ENCODE results near the gene IFI27.

IFI27 gene

DNA sequence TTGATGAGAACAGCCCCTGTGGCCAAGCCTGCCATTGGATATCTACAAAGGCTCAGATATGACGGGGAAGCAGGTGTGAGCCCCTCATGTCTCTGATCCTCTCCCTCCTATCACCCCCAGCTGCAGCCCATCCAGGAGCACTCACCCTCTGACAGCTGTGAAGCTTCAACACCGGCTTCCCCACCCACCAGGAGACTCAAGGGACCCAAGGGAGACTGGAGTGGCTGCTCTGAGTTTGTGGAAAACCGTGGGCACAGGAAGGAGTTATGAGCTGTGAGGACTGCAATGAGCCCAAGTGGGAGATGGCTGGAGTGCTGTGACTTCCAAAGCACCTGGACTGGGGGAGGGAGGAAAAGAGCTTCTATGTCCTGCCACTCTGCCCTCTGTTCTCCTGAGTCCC, 10.9 kb downstream of the IFI27 start:
- Histone ChIP-seq H3K4me3 (no peak overlapping the region), H3K27ac (no peak overlapping the region)

DNA sequence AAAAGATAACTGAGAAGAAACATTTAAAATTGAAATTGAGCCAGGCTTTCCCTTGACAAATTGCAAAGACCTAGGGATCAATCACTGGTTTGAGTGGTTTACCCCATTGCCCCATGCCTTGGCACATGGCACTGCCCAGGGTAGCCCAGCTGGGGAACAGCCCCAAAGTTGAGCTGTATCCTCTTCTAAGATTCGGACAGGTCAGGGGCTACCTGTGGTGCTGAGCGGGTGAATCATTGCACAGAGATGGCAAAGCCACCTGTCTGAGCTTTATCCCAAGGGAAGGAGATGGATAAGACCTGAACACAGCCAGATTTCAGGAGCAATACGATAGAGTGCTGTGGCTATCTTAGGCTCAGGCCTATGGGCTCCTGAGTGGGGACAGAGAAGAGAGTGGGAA, 11.9 kb downstream of the IFI27 start:
- Histone ChIP-seq H3K27ac (no peak overlapping the region), H3K4me3 (no peak overlapping the region)

DNA sequence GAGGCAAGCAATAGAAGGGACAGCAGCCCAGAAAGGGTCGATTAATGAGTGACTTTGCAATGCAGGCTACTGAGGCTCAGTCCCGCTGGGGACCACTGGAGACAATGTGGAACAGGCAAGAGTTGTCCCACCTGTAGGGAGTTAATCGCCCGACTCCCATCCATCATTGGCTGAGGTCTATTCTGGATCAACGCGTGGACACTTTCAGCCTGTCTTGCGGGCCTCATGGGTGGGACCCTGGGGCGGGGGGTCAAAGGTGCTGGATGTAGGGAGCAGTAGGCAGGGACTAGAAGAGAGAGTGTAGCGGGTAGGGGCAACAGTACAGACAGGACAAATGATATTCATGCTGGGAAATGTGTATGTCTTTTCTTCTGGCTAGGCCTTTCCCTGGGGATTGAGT, 12.8 kb downstream of the IFI27 start:
- Histone ChIP-seq H3K4me3 (no peak overlapping the region), H3K27ac (no peak overlapping the region)

DNA sequence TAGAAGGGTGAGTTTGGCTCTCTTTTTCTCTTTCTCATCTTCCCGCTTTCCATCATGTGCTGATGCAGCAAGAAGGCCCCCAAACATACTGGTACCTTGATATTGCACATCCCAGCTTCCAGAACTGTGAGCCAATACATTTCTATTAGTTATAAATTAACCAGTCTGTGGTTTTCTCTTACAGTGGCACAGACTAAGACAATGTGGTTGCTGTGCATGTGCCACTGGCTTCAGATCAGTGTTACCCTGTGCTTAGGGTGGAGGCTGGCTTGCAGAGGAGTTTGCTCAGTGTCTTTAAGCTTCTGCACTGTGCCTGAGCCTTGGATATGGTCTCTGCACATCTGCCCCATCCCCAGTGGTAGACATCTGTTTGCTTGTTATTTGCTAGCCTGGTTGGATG, 13.3 kb downstream of the IFI27 start:
- no peak overlapping the region for H3K27ac ChIP-seq
- H3K4me3 ChIP-seq: no peak overlapping the region

DNA sequence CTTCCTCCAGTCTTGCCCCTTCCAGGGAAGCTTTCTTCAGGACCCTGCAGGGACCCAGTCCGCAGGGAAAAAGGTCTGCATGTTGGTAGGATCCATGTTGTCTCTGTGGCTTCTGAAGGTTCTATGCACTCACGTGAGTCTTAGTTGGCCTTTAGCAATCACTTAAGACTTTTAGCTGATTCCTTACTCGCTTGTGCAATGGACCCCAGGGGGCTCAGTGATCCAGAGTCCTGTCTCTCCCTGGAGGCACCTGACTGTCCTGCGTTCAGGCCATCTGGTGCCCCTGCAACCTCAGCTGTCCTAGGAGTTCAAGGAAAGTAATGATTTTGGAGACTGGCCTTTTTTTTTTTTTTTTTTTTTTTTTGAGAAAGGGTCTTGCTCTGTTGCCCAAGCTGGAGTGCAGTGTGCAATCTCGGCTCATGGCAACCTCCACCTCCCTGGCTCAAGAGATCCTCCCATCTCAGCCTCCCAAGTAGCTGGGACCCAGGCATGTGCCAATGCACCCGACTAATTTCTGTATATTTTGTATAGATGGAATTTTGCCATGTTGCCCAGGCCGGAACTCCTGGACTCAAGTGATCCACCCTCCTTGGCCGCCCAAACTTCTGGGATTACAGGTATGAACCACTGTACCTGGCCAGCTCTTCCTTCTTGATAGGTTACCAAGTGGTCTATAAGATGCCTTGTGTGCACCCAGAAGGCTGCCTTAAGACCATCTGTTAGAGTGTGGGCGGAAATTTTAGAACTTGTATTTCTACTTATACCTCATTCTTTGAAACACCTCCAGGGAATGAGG, 14.2 kb downstream of the IFI27 start:
- H3K4me3 ChIP-seq: no peak overlapping the region
- H3K27ac ChIP-seq: no peak overlapping the region

DNA sequence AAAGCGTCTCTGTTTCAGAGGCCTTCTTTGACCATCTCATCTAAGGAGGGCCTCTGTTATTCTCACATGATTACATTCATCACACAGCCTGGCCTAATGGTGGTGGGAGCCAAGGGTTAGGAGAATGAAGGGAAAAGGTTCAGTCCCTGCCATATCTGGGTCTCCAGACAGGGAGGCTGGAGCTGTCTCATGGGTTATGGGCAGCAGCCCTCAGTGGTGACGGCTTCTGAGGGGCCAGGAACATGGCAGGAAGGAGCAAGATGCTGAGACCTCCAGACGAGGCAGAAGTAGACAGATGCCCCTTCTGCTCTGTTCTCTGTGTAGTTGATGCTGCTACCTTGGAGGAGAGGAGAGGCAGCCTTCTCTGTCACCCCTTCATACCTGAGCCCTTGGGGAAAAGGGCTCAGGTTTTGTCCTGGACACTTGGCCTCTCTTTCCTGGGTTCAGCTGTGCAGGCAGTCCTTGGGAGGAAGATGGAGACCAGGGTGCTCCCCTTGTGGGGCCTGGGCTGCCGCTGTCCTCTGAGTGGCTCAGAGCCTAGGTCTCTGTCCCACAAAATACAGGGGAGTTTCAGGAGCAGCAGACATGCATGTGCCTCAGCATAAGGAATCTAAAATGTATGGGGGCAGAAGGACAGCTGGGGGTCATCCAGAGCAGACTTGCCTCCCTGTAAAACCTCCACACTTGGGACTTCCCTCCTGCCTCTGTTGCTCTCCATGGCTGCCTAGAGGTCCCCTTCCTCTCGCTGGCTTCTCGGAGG, 15.3 kb downstream of the IFI27 start:
- Histone ChIP-seq H3K4me3 (no peak overlapping the region), H3K27ac (no peak overlapping the region)

DNA sequence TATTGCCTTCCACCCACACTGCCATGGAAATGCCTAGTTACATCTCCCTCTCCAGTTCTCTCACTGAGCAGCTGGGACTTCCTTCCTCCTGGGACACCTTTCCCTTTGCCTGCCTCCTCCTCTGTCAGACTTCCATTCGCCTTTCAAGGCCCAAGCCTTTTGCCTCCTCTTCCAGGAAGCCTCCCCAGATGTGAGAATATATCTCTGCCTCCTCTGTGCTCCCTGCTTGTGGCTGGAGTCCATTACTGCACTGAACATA, 15.8 kb downstream of the IFI27 start:
- no peak overlapping the region for H3K27ac ChIP-seq

DNA sequence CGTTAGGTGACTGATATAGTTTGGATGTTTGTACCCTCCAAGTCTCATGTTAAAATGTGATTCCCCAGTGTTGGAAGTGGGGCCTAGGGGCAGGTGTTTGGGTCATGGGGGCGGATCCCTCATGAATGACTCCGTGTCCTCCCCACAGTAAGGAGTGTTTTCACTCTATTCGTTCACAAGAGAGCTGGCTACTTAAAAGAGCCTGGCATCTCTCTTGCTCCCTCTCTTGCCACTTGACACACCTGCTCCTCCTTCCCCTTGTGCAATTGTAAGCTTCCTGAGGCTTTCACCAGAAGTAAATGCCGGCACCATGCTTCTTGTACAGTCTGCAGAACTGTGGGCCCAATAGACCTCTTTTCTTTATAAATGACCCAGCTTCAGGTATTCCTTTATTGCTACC, 16.3 kb downstream of the IFI27 start:
- Histone ChIP-seq H3K27ac (no peak overlapping the region), H3K4me3 (no peak overlapping the region)

More for the DNA sequence above, 15.8 kb downstream of the IFI27 start:
- no peak overlapping the region for H3K4me3 ChIP-seq

DNA sequence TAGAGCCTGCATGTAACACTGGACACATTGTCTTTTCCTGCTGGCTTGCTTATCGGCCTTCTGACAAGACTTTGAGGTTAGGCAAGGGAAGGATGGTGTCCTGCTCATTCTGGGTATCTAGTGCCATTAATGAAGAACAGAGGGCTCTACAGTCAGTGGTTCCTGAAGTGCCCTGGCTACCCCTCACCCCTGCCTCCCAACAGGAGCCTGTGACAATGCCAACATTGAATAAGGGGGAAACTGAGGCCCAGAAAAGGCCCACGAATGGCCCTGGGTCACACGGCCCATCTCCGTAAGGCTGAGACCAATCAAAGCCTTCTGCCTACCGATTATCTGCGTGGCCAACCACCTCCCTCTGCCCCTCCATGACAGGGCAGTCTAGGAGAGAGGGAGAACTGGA, 16.8 kb downstream of the IFI27 start:
- Histone ChIP-seq H3K27ac (no peak overlapping the region), H3K4me3 (no peak overlapping the region)

DNA sequence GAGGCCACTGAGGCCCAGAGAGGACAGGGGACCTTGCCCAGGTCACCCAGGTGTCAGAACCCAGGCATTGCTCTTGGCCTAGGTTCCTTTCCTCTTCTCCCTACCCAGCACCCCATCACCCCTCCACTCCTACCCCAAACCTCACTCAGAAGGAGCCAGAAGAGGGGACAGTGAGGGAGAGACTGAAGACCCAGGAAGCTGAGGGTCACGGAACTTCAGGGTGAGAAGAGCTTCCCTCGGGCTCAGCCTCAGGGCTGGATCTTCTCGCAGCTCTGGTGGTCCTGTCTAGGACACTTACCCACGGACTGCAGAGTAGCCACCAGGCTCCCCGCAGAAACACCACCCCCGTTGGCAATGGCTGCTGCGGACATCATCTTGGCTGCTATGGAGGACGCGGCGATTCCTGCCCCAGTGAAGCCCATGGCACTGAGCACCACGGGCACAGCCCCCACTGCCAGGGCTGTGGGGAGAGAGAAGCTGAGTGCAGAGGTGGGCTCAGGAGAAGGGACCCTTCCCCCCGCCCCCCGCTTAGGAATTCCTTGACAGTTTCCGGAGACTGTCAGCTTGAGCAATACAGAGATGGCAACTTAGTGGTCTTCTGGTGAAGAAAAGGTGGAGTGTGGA, 17.8 kb downstream of the IFI27 start:
- H3K4me3 ChIP-seq: peak overlapping the region in 2 of 7 experiments; percentile 51 to 60
- peak overlapping the region in 6 of 21 experiments; percentile 69 to 86 (median 74) for H3K27ac ChIP-seq

DNA sequence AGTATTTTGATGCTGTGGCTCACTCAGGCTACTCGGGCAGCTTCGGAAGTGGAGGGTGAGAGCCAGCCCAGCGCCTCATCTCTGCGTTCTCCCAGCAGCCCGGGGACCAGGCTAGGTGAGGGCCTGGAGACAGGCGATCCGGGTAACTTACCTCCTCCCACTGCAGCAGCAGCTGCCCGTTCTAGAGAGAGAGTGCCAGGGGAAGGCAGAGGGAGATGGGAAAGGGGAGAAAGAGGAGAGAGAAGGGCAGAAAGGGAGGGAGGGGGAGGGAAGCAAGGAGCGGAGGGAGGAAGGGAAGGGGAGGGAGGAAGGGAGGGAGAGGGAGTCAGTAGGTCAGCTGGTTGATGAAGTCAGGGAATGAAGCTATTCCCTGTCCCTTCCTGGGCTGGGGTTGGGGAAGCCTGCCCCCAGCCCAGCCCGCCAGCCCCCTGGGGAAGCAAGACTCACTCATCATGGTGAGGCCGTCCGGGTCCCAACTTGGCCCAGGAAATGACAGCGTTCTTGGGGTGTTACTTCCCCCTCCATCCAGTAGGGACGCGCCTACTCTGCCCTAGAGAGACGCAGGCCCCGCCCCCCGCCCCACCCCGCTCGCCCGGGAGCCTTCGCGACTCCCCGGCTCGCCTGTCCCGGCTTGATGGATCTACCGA, 18.7 kb downstream of the IFI27 start, which contains the start of gene IFI27L2:
Gene IFI27L2, minus strand, starts transcription at position 494 of the 647 bp plus-strand sequence. Its CDS starts 40 bp downstream, at position 454.
- peak within 1 kb of the TSS in 20 of 21 experiments; percentile 29 to 86 (median 74) for H3K27ac ChIP-seq
- peak within 1 kb of the TSS; percentile 32 to 61 (median 52) for H3K4me3 ChIP-seq

DNA sequence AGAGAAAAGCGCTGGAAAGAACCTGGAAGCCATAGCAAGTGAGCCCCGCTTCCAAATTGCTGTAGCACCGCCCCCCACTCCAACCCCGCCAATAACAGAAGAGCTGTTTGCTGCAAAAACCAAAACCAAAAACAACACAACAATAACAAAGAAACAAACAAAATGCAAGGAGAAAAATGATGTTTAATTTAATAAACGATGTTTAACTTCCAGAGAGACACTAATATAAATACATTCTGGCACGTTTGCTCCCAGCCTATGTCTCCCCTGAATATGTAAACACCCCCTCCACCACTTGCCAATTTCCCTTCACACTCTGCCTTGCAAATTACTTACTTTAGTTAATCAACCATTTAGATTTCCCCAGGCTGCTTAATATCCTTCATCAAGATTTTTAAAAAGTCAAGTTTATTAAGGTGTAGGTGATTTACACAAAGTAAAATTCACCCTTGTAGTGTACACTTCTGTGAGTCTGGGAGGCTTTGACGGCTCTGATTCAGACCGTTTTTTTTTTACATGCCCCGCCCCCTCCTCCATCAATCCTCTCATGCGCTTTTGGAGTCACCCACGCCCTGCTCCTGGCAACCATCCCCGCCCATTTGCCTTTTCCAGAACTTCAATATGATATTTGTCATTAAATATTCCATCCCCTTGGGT, 19.4 kb downstream of the IFI27 start:
- peak overlapping the region; percentile 32 to 61 (median 52) for H3K4me3 ChIP-seq
- H3K27ac ChIP-seq: peak overlapping the region in 17 of 21 experiments; percentile 47 to 86 (median 75)

DNA sequence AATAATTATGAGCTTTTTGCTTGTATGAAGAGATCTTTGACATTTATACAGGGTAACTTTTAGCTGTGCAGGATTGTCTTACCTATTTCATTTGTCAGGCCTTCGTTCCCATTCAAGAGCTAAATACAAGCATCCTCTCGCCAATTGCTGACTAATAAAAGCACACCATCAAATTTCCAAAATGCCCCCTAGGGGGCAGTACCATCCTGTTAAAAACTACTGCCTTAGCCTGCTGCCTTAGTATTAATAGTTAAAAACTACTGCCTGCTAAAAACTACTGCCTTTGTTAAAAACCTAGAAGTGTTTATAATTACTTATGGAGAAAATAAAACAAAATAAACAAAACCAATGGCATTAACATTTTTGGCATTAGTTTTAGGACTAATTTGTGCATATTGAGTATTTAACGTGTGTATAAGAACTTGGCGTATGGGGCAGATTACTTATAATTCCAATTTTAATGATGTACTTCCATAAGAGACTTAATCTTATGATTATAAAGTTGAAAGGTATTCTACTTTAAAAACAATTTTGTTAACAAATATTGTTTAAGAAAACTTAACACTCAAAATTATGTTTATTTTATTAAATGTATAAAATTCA, 21.9 kb downstream of the IFI27 start:
- Histone ChIP-seq H3K4me3 (no peak overlapping the region), H3K27ac (no peak overlapping the region)

DNA sequence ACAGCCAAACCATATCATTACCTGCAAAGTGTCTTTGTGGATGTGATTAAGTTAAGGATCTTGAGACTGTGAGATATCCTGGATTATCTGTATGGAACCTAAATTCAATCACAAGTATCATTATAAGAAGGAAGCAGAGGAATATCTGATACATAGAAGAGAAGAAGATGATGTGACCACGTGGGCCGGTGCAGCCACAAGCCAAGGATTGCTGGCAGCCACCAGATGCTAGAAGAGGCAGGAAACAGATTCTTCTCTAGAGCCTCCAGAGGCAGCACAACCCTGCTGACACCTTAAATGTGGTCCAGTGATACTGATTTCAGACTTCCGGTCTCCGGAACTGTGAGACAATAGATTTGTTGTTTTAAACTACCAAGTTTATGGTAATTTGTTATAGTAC, 24.9 kb downstream of the IFI27 start:
- Histone ChIP-seq H3K27ac (no peak overlapping the region), H3K4me3 (no peak overlapping the region)

DNA sequence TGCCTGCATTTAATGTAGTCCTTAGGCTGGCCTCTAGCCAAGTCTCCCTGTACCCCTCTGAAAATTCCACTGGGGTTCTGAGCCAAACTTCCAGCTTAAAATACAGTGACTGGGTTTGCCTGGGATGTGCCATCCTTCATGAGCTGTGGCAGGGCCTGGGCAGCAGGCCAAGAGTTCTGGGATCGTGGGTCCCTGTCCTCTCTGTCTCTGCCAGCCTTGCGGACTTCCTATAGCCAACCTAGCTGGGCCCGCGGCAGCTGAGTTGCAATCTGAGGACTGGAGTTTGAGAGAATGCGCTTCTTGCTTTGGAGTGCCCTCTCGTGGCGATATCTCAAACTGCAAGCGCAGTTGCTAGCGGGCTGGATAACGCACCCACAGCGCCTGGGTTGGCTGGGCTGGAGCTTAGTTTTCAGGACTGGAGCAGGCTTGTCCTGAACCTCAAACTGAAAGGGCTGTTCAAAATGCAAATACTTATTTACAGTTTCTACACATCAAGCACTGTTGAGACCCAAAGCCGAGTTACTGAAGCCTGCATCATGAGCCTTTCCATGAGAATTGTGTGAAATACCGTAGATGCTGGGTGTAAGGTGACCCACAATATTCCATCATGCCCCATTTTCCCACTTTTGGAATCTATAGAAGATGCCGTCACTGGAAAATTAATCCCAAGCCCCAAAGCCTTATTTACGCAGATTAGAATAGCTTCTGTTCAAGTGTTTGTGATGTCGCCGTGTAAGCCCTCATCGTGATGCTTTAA, 26.2 kb downstream of the IFI27 start:
- no peak overlapping the region for H3K4me3 ChIP-seq

DNA sequence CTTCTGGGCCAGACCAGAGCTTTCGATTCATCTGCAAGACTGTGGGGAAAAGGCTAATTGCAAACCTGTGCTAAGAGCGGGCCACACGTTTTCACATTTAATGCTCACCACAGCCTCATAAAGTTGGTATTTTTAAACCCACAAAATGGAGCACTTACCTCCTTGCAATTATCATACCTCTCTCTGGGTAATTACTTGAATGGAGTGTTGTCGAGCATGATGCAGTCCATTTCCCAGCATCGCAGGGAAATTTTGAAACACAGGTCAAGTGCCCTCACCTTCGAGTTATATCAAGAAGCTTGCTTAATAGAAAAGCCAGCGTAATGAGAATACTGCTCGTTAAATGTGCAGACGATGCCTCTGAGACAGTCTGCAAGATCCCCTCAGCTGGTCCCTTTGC, 27.7 kb downstream of the IFI27 start:
- Histone ChIP-seq H3K4me3 (no peak overlapping the region), H3K27ac (no peak overlapping the region)

More for the DNA sequence above, 26.2 kb downstream of the IFI27 start:
- H3K27ac ChIP-seq: no peak overlapping the region

DNA sequence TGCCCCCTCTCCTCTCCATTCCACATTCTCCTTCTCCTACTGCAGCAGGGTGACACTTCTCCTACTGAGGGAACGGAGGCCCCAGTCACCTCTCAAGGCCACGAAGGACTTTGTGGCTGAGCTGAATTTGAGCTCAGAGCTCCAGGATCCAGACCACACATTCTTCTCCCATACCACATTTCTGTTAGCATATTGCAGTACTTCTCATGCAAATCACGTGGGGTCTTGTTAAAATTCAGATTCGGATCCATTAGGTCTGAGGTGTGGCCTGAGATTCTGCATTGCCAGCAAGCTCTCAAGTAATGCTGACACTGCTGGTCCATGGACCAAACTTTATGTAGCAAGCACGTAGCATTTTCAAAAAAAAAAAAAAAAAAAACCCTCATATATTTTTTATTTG, 28.5 kb downstream of the IFI27 start:
- no peak overlapping the region for H3K4me3 ChIP-seq
- H3K27ac ChIP-seq: no peak overlapping the region

DNA sequence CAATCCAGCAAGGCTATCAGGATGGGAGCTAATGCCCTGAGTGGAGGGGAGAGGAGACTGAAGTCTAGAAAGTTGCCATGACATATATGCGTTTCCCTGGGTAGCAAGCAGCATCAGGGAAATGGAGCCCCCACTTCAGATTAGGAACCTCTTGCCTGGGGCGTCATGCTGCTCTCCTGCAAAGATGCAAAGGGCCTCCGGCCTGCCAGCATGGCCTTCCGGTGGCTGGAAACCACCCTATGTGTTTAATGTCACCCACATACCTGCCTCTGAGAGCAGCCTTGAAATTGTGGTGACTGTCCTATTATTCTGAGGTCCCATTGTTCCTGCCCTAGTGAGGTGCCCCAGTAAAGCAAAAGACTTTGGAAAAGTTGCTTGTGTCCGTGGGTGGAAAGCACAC, 28.9 kb downstream of the IFI27 start:
- Histone ChIP-seq H3K4me3 (no peak overlapping the region), H3K27ac (no peak overlapping the region)

DNA sequence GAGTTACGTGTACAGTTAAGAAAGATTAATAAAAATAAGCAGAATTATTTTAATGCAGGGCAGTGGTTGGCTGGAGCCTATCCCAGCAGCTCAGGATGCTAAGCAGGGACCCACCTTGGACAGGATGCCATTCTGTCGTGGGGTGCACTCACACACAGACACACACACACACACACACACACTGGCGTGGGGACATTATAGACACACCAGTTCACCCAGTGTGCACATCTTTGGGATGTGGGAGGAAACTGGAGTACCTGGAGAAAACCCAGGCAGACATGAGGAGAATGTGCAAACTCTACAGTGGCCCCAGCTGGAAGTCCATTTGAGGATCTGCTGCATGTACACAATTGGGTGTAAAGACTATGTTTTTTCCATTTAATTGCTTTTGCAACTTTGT, 31.7 kb downstream of the IFI27 start:
- Histone ChIP-seq H3K4me3 (no peak overlapping the region), H3K27ac (no peak overlapping the region)

All from skin epidermis (tissue), 12 donors.